CD8-positive, alpha-beta memory T cell (primary cell): ENCODE measurements around the gene SOX6. TPM values are rescaled to one million over a fixed set of nuclear protein-coding genes. Genes with fewer than 3 reads are reported as not detected.
"Not testable (repeated sequence)": the region's sequence is repeated elsewhere in the genome, so short reads cannot be mapped to it uniquely, and the experiment has no call there.

Experiments used
- CTCF ChIA-PET: fragments of 350-600 bp; sonication (Branson Sonifier 250); formaldehyde crosslinking; loops from one replicate; lab custom pipeline; 2021; ENCODE audit warnings: antibody characterized with exemption; lab: Charles Lee
- POLR2A ChIA-PET: fragments of 350-600 bp; sonication (Branson Sonifier 250); formaldehyde crosslinking; loops from one replicate; lab custom pipeline; 2021; ENCODE audit warnings: antibody characterized with exemption; lab: Charles Lee
- DNase-seq, 5 donors: peaks; one replicate each; pipeline versions ENCODE4 v3.0.0 to v3.0.0-alpha.2; 2020 to 2022; ENCODE audit warnings: mixed read lengths in 1 of 5
- H3K27ac ChIP-seq: one replicate; pipeline ENCODE4 v1.7.0; 2013; ENCODE audit warnings: low read depth, mild to moderate bottlenecking, low read length, moderate library complexity
- H3K27me3 ChIP-seq: 2 replicates; pipeline ENCODE4 v1.7.0; 2013; ENCODE audit warnings: low read length, mild to moderate bottlenecking; ENCODE audit not compliant: insufficient read depth, poor library complexity, severe bottlenecking
- H3K36me3 ChIP-seq: 2 replicates; pipeline ENCODE4 v1.7.0; 2013; ENCODE audit warnings: mild to moderate bottlenecking, low read length, moderate library complexity; ENCODE audit not compliant: insufficient read depth
- H3K4me1 ChIP-seq: 2 replicates; pipeline ENCODE4 v1.7.0; 2013; ENCODE audit warnings: mild to moderate bottlenecking, low read length, moderate library complexity; ENCODE audit not compliant: insufficient read depth
- H3K4me3 ChIP-seq: 2 replicates; pipeline ENCODE4 v1.7.0; 2013; ENCODE audit warnings: mild to moderate bottlenecking, low read length
- H3K9me3 ChIP-seq: 2 replicates; pipeline ENCODE4 v1.7.0; 2013; ENCODE audit warnings: mild to moderate bottlenecking, low read length
- H3K27ac Mint-ChIP-seq, 8 donors: one replicate each; pipeline ENCODE4 v1.8.0; 2020 to 2021; ENCODE audit warnings: mixed read lengths in 8 of 8, mild to moderate bottlenecking in 6 of 8, inconsistent platforms in 3 of 8, moderate library complexity in 3 of 8
- H3K27me3 Mint-ChIP-seq, 2 donors: one replicate each; pipeline ENCODE4 v1.8.0; 2020 to 2021; ENCODE audit warnings: mixed read lengths in 2 of 2, mild to moderate bottlenecking in 1 of 2, moderate library complexity in 1 of 2
- H3K36me3 Mint-ChIP-seq, 3 donors: one replicate each; pipeline ENCODE4 v1.8.0; 2020 to 2021; ENCODE audit warnings: mixed read lengths in 3 of 3, inconsistent platforms in 1 of 3, mild to moderate bottlenecking in 1 of 3
- H3K4me1 Mint-ChIP-seq, 3 donors: one replicate each; pipeline ENCODE4 v1.8.0; 2020 to 2021; ENCODE audit warnings: mixed read lengths in 3 of 3, inconsistent platforms in 1 of 3, mild to moderate bottlenecking in 1 of 3
- H3K4me3 Mint-ChIP-seq, 7 donors: one replicate each; pipeline ENCODE4 v1.8.0; 2020 to 2021; ENCODE audit warnings: mixed read lengths in 7 of 7, mild to moderate bottlenecking in 6 of 7, moderate library complexity in 4 of 7, inconsistent platforms in 2 of 7
- H3K9me3 Mint-ChIP-seq, 5 donors: one replicate each; pipeline ENCODE4 v1.8.0; 2020 to 2022; ENCODE audit warnings: mixed read lengths in 5 of 5, mild to moderate bottlenecking in 3 of 5, moderate library complexity in 2 of 5, inconsistent platforms in 1 of 5
- polyA plus RNA-seq: library from polyadenylated mRNA; unstranded; fragments of 300-500 nt; fragmentation: Illumina TruSeq; gene quantifications from one replicate; pipeline ENCODE4 v1.2.3, GENCODE V29; 2021
- total RNA-seq, 2 experiments: library from RNA; stranded (reverse); gene quantifications; one replicate each; pipeline ENCODE4 v1.2.3, GENCODE V29; 2021

SOX6 gene
- total and polyA plus RNA-seq, 3 experiments from 2014 or later, result not detected

GRCh38 chr11:16141162-16141561 is 215.2 kb downstream of the SOX6 start:
- H3K27me3 ChIP-seq, H3K4me3 Mint-ChIP-seq, H3K27ac Mint-ChIP-seq, H3K36me3 Mint-ChIP-seq, H3K4me1 Mint-ChIP-seq, H3K27ac ChIP-seq, H3K4me1 ChIP-seq, H3K4me3 ChIP-seq, CTCF ChIA-PET, H3K27me3 Mint-ChIP-seq, H3K36me3 ChIP-seq, H3K9me3 ChIP-seq, POLR2A ChIA-PET, DNase-seq: not testable (repeated sequence)
- peaks cover 5 to 15% (median 9%) of the 10 kb centered on the region in 5 donors for H3K9me3 Mint-ChIP-seq

- peaks cover 3 to 21% (median 6%) of the 10 kb centered on the region in 5 donors for H3K9me3 Mint-ChIP-seq
- no peak overlapping the region for H3K4me3 ChIP-seq
Measured at GRCh38 chr11:16136792-16137390, 219.5 kb downstream of the SOX6 start.

GRCh38 chr11:16133867-16134266 is 222.5 kb downstream of the SOX6 start:
- H3K4me3 ChIP-seq, result no peak overlapping the region
- Mint-ChIP-seq H3K4me3 (no peak overlapping the region), H3K27ac (no peak overlapping the region), H3K9me3 (peaks cover 2 to 15% (median 6%) of the 10 kb centered on the region in 5 donors), H3K27me3 (no peaks in the 10 kb centered on the region), H3K4me1 (no peaks in the 10 kb centered on the region), H3K36me3 (no peaks in the 10 kb centered on the region)
- no peak for DNase-seq
- CTCF ChIA-PET, result no interaction called here
- no peaks in the 10 kb centered on the region for H3K4me1 ChIP-seq
- POLR2A ChIA-PET, result no interaction called here
- no peaks in the 10 kb centered on the region for H3K27me3 ChIP-seq
- no peaks in the 10 kb centered on the region for H3K9me3 ChIP-seq
- H3K27ac ChIP-seq, result no peak overlapping the region
- H3K36me3 ChIP-seq, result no peaks in the 10 kb centered on the region

More at GRCh38 chr11:16136792-16137390, 219.5 kb downstream of the SOX6 start:
- Mint-ChIP-seq H3K4me1 (no peaks in the 10 kb centered on the region), H3K27me3 (no peaks in the 10 kb centered on the region), H3K4me3 (no peak overlapping the region), H3K36me3 (no peaks in the 10 kb centered on the region), H3K27ac (no peak overlapping the region)
- no peaks in the 10 kb centered on the region for H3K9me3 ChIP-seq
- POLR2A ChIA-PET, result no interaction called here
- no peaks in the 10 kb centered on the region for H3K27me3 ChIP-seq
- no peaks in the 10 kb centered on the region for H3K36me3 ChIP-seq
- CTCF ChIA-PET, result no interaction called here
- DNase-seq, result no peak
- H3K4me1 ChIP-seq, result no peaks in the 10 kb centered on the region
- no peak overlapping the region for H3K27ac ChIP-seq

- Histone ChIP-seq H3K27me3 (no peaks in the 10 kb centered on the region), H3K9me3 (no peaks in the 10 kb centered on the region), H3K36me3 (no peaks in the 10 kb centered on the region), H3K27ac (no peak overlapping the region), H3K4me3 (no peak overlapping the region), H3K4me1 (no peaks in the 10 kb centered on the region)
- H3K27ac Mint-ChIP-seq, result no peak overlapping the region
- ChIA-PET CTCF (no interaction called here), POLR2A (no interaction called here)
- H3K9me3 Mint-ChIP-seq, result peaks cover 3 to 9% (median 6%) of the 10 kb centered on the region in 5 donors
- no peak overlapping the region for H3K4me3 Mint-ChIP-seq
- no peak for DNase-seq
- H3K27me3 Mint-ChIP-seq, result no peaks in the 10 kb centered on the region
- H3K36me3 Mint-ChIP-seq, result no peaks in the 10 kb centered on the region
- no peaks in the 10 kb centered on the region for H3K4me1 Mint-ChIP-seq
Measured at GRCh38 chr11:16127732-16128131, 228.6 kb downstream of the SOX6 start.

- Histone ChIP-seq H3K27me3 (no peaks in the 10 kb centered on the region), H3K9me3 (no peaks in the 10 kb centered on the region), H3K36me3 (no peaks in the 10 kb centered on the region), H3K4me3 (no peak overlapping the region), H3K27ac (no peak overlapping the region), H3K4me1 (no peaks in the 10 kb centered on the region)
- no peaks in the 10 kb centered on the region for H3K36me3 Mint-ChIP-seq
- no peak overlapping the region for H3K4me3 Mint-ChIP-seq
- DNase-seq, result no peak
- H3K9me3 Mint-ChIP-seq, result peaks cover 2 to 5% (median 2%) of the 10 kb centered on the region in 5 donors
- ChIA-PET POLR2A (no interaction called here), CTCF (no interaction called here)
- no peaks in the 10 kb centered on the region for H3K27me3 Mint-ChIP-seq
- H3K27ac Mint-ChIP-seq, result no peak overlapping the region
- H3K4me1 Mint-ChIP-seq, result no peaks in the 10 kb centered on the region
Measured at GRCh38 chr11:16126362-16126761, 230.0 kb downstream of the SOX6 start.

GRCh38 chr11:16125796-16126195 is 230.6 kb downstream of the SOX6 start:
- H3K9me3 ChIP-seq, result no peaks in the 10 kb centered on the region
- Mint-ChIP-seq H3K27ac (no peak overlapping the region), H3K9me3 (peaks cover 2 to 5% (median 3%) of the 10 kb centered on the region in 5 donors), H3K4me3 (no peak overlapping the region), H3K4me1 (no peaks in the 10 kb centered on the region), H3K27me3 (no peaks in the 10 kb centered on the region), H3K36me3 (no peaks in the 10 kb centered on the region)
- ChIA-PET CTCF (no interaction called here), POLR2A (no interaction called here)
- H3K4me3 ChIP-seq, result no peak overlapping the region
- DNase-seq, result no peak
- no peaks in the 10 kb centered on the region for H3K27me3 ChIP-seq
- H3K27ac ChIP-seq, result no peak overlapping the region
- no peaks in the 10 kb centered on the region for H3K36me3 ChIP-seq
- no peaks in the 10 kb centered on the region for H3K4me1 ChIP-seq

GRCh38 chr11:16124390-16124789 is 232.0 kb downstream of the SOX6 start:
- no peaks in the 10 kb centered on the region for H3K27me3 Mint-ChIP-seq
- ChIA-PET CTCF (no interaction called here), POLR2A (no interaction called here)
- H3K4me3 Mint-ChIP-seq, result no peak overlapping the region
- H3K36me3 ChIP-seq, result no peaks in the 10 kb centered on the region
- DNase-seq, result no peak
- no peak overlapping the region for H3K4me3 ChIP-seq
- no peaks in the 10 kb centered on the region for H3K36me3 Mint-ChIP-seq
- H3K4me1 ChIP-seq, result no peaks in the 10 kb centered on the region
- H3K9me3 ChIP-seq, result no peaks in the 10 kb centered on the region
- no peaks in the 10 kb centered on the region for H3K4me1 Mint-ChIP-seq
- no peak overlapping the region for H3K27ac Mint-ChIP-seq
- peaks cover 2 to 6% (median 4%) of the 10 kb centered on the region in 5 donors for H3K9me3 Mint-ChIP-seq
- no peak overlapping the region for H3K27ac ChIP-seq
- no peaks in the 10 kb centered on the region for H3K27me3 ChIP-seq

GRCh38 chr11:16121853-16122252 is 234.5 kb downstream of the SOX6 start:
- Histone ChIP-seq H3K4me3 (no peak overlapping the region), H3K4me1 (no peaks in the 10 kb centered on the region), H3K27ac (no peak overlapping the region), H3K27me3 (no peaks in the 10 kb centered on the region), H3K36me3 (no peaks in the 10 kb centered on the region), H3K9me3 (no peaks in the 10 kb centered on the region)
- ChIA-PET POLR2A (no interaction called here), CTCF (no interaction called here)
- Mint-ChIP-seq H3K27ac (no peak overlapping the region), H3K4me3 (no peak overlapping the region), H3K36me3 (no peaks in the 10 kb centered on the region), H3K9me3 (peaks cover 2 to 9% (median 3%) of the 10 kb centered on the region in 5 donors), H3K27me3 (no peaks in the 10 kb centered on the region), H3K4me1 (no peaks in the 10 kb centered on the region)
- DNase-seq, result no peak
